ENCODE measurements around the gene ARV1. TPM values are rescaled to one million over a fixed set of nuclear protein-coding genes. Genes with fewer than 3 reads are reported as not detected.

Gene ARV1
- total and polyA plus RNA-seq, 7 experiments from 2014 or later = 5.6 to 35.8 (median 12.3) TPM

GRCh38 chr1:230957580-230957989 lies 21.3 kb upstream of the ARV1 start:
- Histone ChIP-seq H3K27me3 (ENCODE audit: control insufficient read depth in 2 of 2, insufficient read depth in 2 of 2, low read length in 2 of 2) (no peaks in the 10 kb centered on the region), H3K36me3 (ENCODE audit: control insufficient read depth in 2 of 3, insufficient read depth in 3 of 3, low read length in 3 of 3) (peaks cover 4 to 62% (median 10%) of the 10 kb centered on the region in 3 experiments), H3K27ac (ENCODE audit: low read depth, low read length) (no peak overlapping the region), H3K4me1 (ENCODE audit: control insufficient read depth in 2 of 2, insufficient read depth in 2 of 2, low read length in 2 of 2) (no peaks in the 10 kb centered on the region), H3K4me3 (ENCODE audit: low read length) (no peak overlapping the region), H3K9me3 (ENCODE audit: control insufficient read depth in 2 of 3, low read length in 3 of 3) (no peaks in the 10 kb centered on the region)
- Mint-ChIP-seq H3K9me3 (no peaks in the 10 kb centered on the region), H3K4me1 (peaks cover 5 to 36% (median 26%) of the 10 kb centered on the region in 7 donors), H3K4me3 (no peak overlapping the region), H3K27ac (no peak overlapping the region), H3K27me3 (no peaks in the 10 kb centered on the region), H3K36me3 (peaks cover 5 to 70% (median 39%) of the 10 kb centered on the region in 5 donors)
- no peak for ATAC-seq
- intact Hi-C loops (cut with micrococcal nuclease) = loop anchor here in 1 of 2 donors (2.0 kb wide), 1 partner anchor 15 kb away; no protein-coding TSS in a partner anchor
- ChIA-PET POLR2A (interaction anchor here (1.3 to 1.4 kb wide), 2 partner anchors 16 to 21 kb away, joined by 3 to 5 read pairs; no protein-coding TSS in a partner anchor), CTCF (no interaction called here)
- no peak for DNase-seq

- Mint-ChIP-seq H3K4me1 (peaks cover 8 to 41% (median 33%) of the 10 kb centered on the region in 7 donors), H3K36me3 (peaks cover 5 to 65% (median 37%) of the 10 kb centered on the region in 5 donors), H3K9me3 (no peaks in the 10 kb centered on the region), H3K4me3 (no peak overlapping the region), H3K27me3 (no peaks in the 10 kb centered on the region), H3K27ac (peak overlapping the region in 1 of 9 donors; percentile 26)
- no peak overlapping the region for H3K4me3 ChIP-seq (ENCODE audit: low read length)
- H3K4me1 ChIP-seq (ENCODE audit: control insufficient read depth in 2 of 2, insufficient read depth in 2 of 2, low read length in 2 of 2) = no peaks in the 10 kb centered on the region
- ChIA-PET POLR2A (interaction anchor here (0.6 to 1.3 kb wide), 2 partner anchors 15 to 28 kb away, joined by 3 to 5 read pairs; no protein-coding TSS in a partner anchor), CTCF (no interaction called here)
- H3K27ac ChIP-seq (ENCODE audit: low read depth, low read length) = no peak overlapping the region
- peaks cover 4 to 60% (median 10%) of the 10 kb centered on the region in 3 experiments for H3K36me3 ChIP-seq (ENCODE audit: control insufficient read depth in 2 of 3, insufficient read depth in 3 of 3, low read length in 3 of 3)
- H3K9me3 ChIP-seq (ENCODE audit: control insufficient read depth in 2 of 3, low read length in 3 of 3) = no peaks in the 10 kb centered on the region
- ATAC-seq (no peak), DNase-seq (no peak)
- H3K27me3 ChIP-seq (ENCODE audit: control insufficient read depth in 2 of 2, insufficient read depth in 2 of 2, low read length in 2 of 2) = no peaks in the 10 kb centered on the region
- intact Hi-C loops (cut with micrococcal nuclease) = no loop called here
Measured at GRCh38 chr1:230958370-230958769, 20.5 kb upstream of the ARV1 start.

- no peak overlapping the region for H3K4me3 ChIP-seq (ENCODE audit: low read length)
- Mint-ChIP-seq H3K4me3 (no peak overlapping the region), H3K27ac (no peak overlapping the region), H3K4me1 (peaks cover 13 to 80% (median 70%) of the 10 kb centered on the region in 7 donors), H3K27me3 (no peaks in the 10 kb centered on the region), H3K36me3 (peaks cover under 1 to 29% (median 23%) of the 10 kb centered on the region in 5 donors), H3K9me3 (no peaks in the 10 kb centered on the region)
- no peaks in the 10 kb centered on the region for H3K27me3 ChIP-seq (ENCODE audit: control insufficient read depth in 2 of 2, insufficient read depth in 2 of 2, low read length in 2 of 2)
- peaks cover 0 to 13% (median 0%) of the 10 kb centered on the region in 3 experiments for H3K36me3 ChIP-seq (ENCODE audit: control insufficient read depth in 2 of 3, insufficient read depth in 3 of 3, low read length in 3 of 3)
- no peak overlapping the region for H3K27ac ChIP-seq (ENCODE audit: low read depth, low read length)
- no peaks in the 10 kb centered on the region for H3K9me3 ChIP-seq (ENCODE audit: control insufficient read depth in 2 of 3, low read length in 3 of 3)
- intact Hi-C loops (cut with micrococcal nuclease) = loop anchor here in 1 of 2 donors (1.0 kb wide), 1 partner anchor 7 kb away; no protein-coding TSS in a partner anchor
- DNase-seq (no peak), ATAC-seq (no peak)
- ChIA-PET POLR2A (no interaction called here), CTCF (no interaction called here)
- no peaks in the 10 kb centered on the region for H3K4me1 ChIP-seq (ENCODE audit: control insufficient read depth in 2 of 2, insufficient read depth in 2 of 2, low read length in 2 of 2)
Measured at GRCh38 chr1:230964896-230965295, 14.0 kb upstream of the ARV1 start.

GRCh38 chr1:230965535-230965934 lies 13.4 kb upstream of the ARV1 start:
- Histone ChIP-seq H3K9me3 (ENCODE audit: control insufficient read depth in 2 of 3, low read length in 3 of 3) (no peaks in the 10 kb centered on the region), H3K27me3 (ENCODE audit: control insufficient read depth in 2 of 2, insufficient read depth in 2 of 2, low read length in 2 of 2) (no peaks in the 10 kb centered on the region), H3K4me1 (ENCODE audit: control insufficient read depth in 2 of 2, insufficient read depth in 2 of 2, low read length in 2 of 2) (no peaks in the 10 kb centered on the region), H3K4me3 (ENCODE audit: low read length) (no peak overlapping the region), H3K36me3 (ENCODE audit: control insufficient read depth in 2 of 3, insufficient read depth in 3 of 3, low read length in 3 of 3) (peaks cover 0 to 12% (median 0%) of the 10 kb centered on the region in 3 experiments), H3K27ac (ENCODE audit: low read depth, low read length) (no peak overlapping the region)
- no peaks in the 10 kb centered on the region for H3K9me3 Mint-ChIP-seq
- H3K27me3 Mint-ChIP-seq = no peaks in the 10 kb centered on the region
- peaks cover 0 to 29% (median 19%) of the 10 kb centered on the region in 5 donors for H3K36me3 Mint-ChIP-seq
- CTCF ChIA-PET = interaction anchor here (1.7 kb wide), 1 partner anchor 13 kb away, joined by 3 read pairs; the partner anchor contains the start of genes ARV1 and TTC13
- intact Hi-C loops (cut with micrococcal nuclease) = no loop called here
- H3K27ac Mint-ChIP-seq = no peak overlapping the region
- no peak overlapping the region for H3K4me3 Mint-ChIP-seq
- POLR2A ChIA-PET = no interaction called here
- DNase-seq = no peak
- H3K4me1 Mint-ChIP-seq = peaks cover 16 to 83% (median 71%) of the 10 kb centered on the region in 7 donors
- no peak for ATAC-seq

- H3K27ac Mint-ChIP-seq = no peak overlapping the region
- peaks cover 19 to 79% (median 67%) of the 10 kb centered on the region in 7 donors for H3K4me1 Mint-ChIP-seq
- no peaks in the 10 kb centered on the region for H3K27me3 Mint-ChIP-seq
- no peaks in the 10 kb centered on the region for H3K9me3 ChIP-seq (ENCODE audit: control insufficient read depth in 2 of 3, low read length in 3 of 3)
- H3K4me3 Mint-ChIP-seq = no peak overlapping the region
- DNase-seq (no peak), ATAC-seq (no peak)
- peaks cover 0 to 23% (median 17%) of the 10 kb centered on the region in 5 donors for H3K36me3 Mint-ChIP-seq
- peaks cover 0 to 7% (median 0%) of the 10 kb centered on the region in 3 experiments for H3K36me3 ChIP-seq (ENCODE audit: control insufficient read depth in 2 of 3, insufficient read depth in 3 of 3, low read length in 3 of 3)
- CTCF ChIA-PET = interaction anchor here (1.7 kb wide), 1 partner anchor 13 kb away, joined by 3 read pairs; the partner anchor contains the start of genes ARV1 and TTC13
- no peaks in the 10 kb centered on the region for H3K27me3 ChIP-seq (ENCODE audit: control insufficient read depth in 2 of 2, insufficient read depth in 2 of 2, low read length in 2 of 2)
- no peaks in the 10 kb centered on the region for H3K9me3 Mint-ChIP-seq
- POLR2A ChIA-PET = no interaction called here
- H3K4me1 ChIP-seq (ENCODE audit: control insufficient read depth in 2 of 2, insufficient read depth in 2 of 2, low read length in 2 of 2) = peaks cover 0 to 1% of the 10 kb centered on the region in 2 donors
- H3K4me3 ChIP-seq (ENCODE audit: low read length) = no peak overlapping the region
- H3K27ac ChIP-seq (ENCODE audit: low read depth, low read length) = no peak overlapping the region
- intact Hi-C loops (cut with micrococcal nuclease) = no loop called here
Measured at GRCh38 chr1:230966358-230966873, 12.5 kb upstream of the ARV1 start.

GRCh38 chr1:230970432-230970831 lies 8.5 kb upstream of the ARV1 start:
- DNase-seq (no peak), ATAC-seq (no peak)
- peaks cover 31 to 34% of the 10 kb centered on the region in 2 donors for H3K4me1 ChIP-seq (ENCODE audit: control insufficient read depth in 2 of 2, insufficient read depth in 2 of 2, low read length in 2 of 2)
- Mint-ChIP-seq H3K36me3 (peaks cover 0 to 12% (median 11%) of the 10 kb centered on the region in 5 donors), H3K4me1 (peaks cover 38 to 84% (median 64%) of the 10 kb centered on the region in 7 donors), H3K27ac (peak overlapping the region in 5 of 9 donors; percentile 6 to 77 (median 58)), H3K27me3 (no peaks in the 10 kb centered on the region), H3K9me3 (no peaks in the 10 kb centered on the region), H3K4me3 (peak overlapping the region in 1 of 10 donors; percentile 18)
- H3K27ac ChIP-seq (ENCODE audit: low read depth, low read length) = no peak overlapping the region
- intact Hi-C loops (cut with micrococcal nuclease) = loop anchor here (10.0 kb wide), 4 partner anchors 546 to 1626 kb away; partner anchors contain the start of genes CCSAP (in 2 of the 2), DISC1 (in 1 of the 2), GALNT2 (in 1 of the 2) and PGBD5 (in 1 of the 2)
- no peaks in the 10 kb centered on the region for H3K9me3 ChIP-seq (ENCODE audit: control insufficient read depth in 2 of 3, low read length in 3 of 3)
- H3K4me3 ChIP-seq (ENCODE audit: low read length) = no peak overlapping the region
- POLR2A ChIA-PET = interaction anchor here (0.8 to 1.1 kb wide), 2 partner anchors 8 to 39 kb away, joined by 3 to 4 read pairs; partner anchors contain the start of genes ARV1 and TTC13
- CTCF ChIA-PET = interaction anchor here (0.9 to 1.9 kb wide), 2 partner anchors 9 to 54 kb away, joined by 3 to 4 read pairs; no protein-coding TSS in a partner anchor
- H3K27me3 ChIP-seq (ENCODE audit: control insufficient read depth in 2 of 2, insufficient read depth in 2 of 2, low read length in 2 of 2) = no peaks in the 10 kb centered on the region
- H3K36me3 ChIP-seq (ENCODE audit: control insufficient read depth in 2 of 3, insufficient read depth in 3 of 3, low read length in 3 of 3) = peaks cover 0 to 7% (median 0%) of the 10 kb centered on the region in 3 experiments
